NT2/D1 (cell line): ENCODE results near the gene PCSK7.

Experiments used
- DNase-seq: peaks from one replicate; pipeline ENCODE4 v3.0.0-alpha.2; 2011; ENCODE audit warnings: low read depth, low spot score
- H3K27me3 ChIP-seq: 2 replicates; pipeline ENCODE4 v1.6.0; 2011; ENCODE audit warnings: mild to moderate bottlenecking; ENCODE audit not compliant: insufficient read length, insufficient read depth
- H3K36me3 ChIP-seq: 2 replicates; pipeline ENCODE4 v1.6.1; 2011; ENCODE audit warnings: mild to moderate bottlenecking, low read length, mixed read lengths; ENCODE audit not compliant: insufficient read depth, insufficient read length
- H3K4me1 ChIP-seq: 2 replicates; pipeline ENCODE4 v1.5.1; 2011; ENCODE audit not compliant: insufficient read depth, insufficient read length
- H3K4me3 ChIP-seq: 2 replicates; pipeline ENCODE4 v1.5.1; 2011; ENCODE audit warnings: low read depth; ENCODE audit not compliant: insufficient read length
- H3K9ac ChIP-seq: 2 replicates; pipeline ENCODE4 v1.6.0; 2011; ENCODE audit warnings: low read depth; ENCODE audit not compliant: insufficient read length
- H3K9me3 ChIP-seq: 2 replicates; pipeline ENCODE4 v1.5.1; 2011; ENCODE audit warnings: mild to moderate bottlenecking, low read length; ENCODE audit not compliant: insufficient read depth
- SUZ12 ChIP-seq: IDR thresholded peaks from 2 replicates; pipeline ENCODE4 v1.6.1; 2011; ENCODE audit not compliant: insufficient read length, insufficient read depth; ENCODE audit errors: extremely low read depth
- YY1 ChIP-seq: IDR thresholded peaks from 2 replicates; pipeline ENCODE4 v1.6.1; 2011; ENCODE audit not compliant: insufficient read length, insufficient read depth
- ZNF274 ChIP-seq: IDR thresholded peaks from 2 replicates; pipeline ENCODE4 v1.6.1; 2011; ENCODE audit warnings: mild to moderate bottlenecking, low read depth, low read length

Gene PCSK7

GRCh38 chr11:117230286-117230961 is 1.4 kb downstream of the PCSK7 start:
- Histone ChIP-seq H3K36me3 (peaks cover 44% of the 10 kb centered on the region), H3K9me3 (no peaks in the 10 kb centered on the region), H3K4me1 (peaks cover 5% of the 10 kb centered on the region), H3K27me3 (no peaks in the 10 kb centered on the region), H3K4me3 (no peak overlapping the region), H3K9ac (no peak overlapping the region)
- DNase-seq = no peak
- no peak for TF ChIP-seq YY1
- TF ChIP-seq ZNF274 = no peak
- TF ChIP-seq SUZ12 = no peak

- H3K9me3 ChIP-seq = no peaks in the 10 kb centered on the region
- H3K36me3 ChIP-seq = peaks cover 47% of the 10 kb centered on the region
- H3K9ac ChIP-seq = no peak overlapping the region
- TF ChIP-seq ZNF274 (no peak), YY1 (no peak), SUZ12 (no peak)
- no peaks in the 10 kb centered on the region for H3K27me3 ChIP-seq
- DNase-seq = no peak
- H3K4me1 ChIP-seq = peaks cover 5% of the 10 kb centered on the region
- H3K4me3 ChIP-seq = no peak overlapping the region
Measured at GRCh38 chr11:117229931-117230285, 2.0 kb downstream of the PCSK7 start.

DNA sequence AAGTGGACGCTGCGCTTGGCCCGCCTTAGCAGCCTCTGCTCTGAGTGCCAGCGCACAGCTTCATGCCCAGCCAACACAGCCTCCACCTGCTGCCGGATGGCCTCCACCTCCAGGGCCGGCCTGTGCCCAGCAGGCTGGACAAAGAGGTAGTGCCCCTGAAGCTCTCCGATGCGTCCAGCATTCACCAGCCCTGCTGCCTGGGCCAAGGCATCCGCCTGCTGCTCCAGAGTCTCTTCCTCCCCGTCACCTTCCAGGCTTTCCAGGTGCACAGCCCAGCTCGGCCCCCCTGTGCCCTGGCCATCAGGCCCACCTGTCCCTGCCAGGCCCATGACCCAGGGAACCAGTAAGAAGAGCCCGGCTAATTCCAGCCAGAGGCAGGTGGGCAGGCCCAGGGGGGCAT is 2.5 kb downstream of the PCSK7 start:
- Histone ChIP-seq H3K9ac (no peak overlapping the region), H3K27me3 (no peaks in the 10 kb centered on the region), H3K9me3 (no peaks in the 10 kb centered on the region), H3K4me1 (peaks cover 5% of the 10 kb centered on the region), H3K4me3 (no peak overlapping the region), H3K36me3 (peaks cover 50% of the 10 kb centered on the region)
- no peak for DNase-seq
- TF ChIP-seq SUZ12 (no peak), ZNF274 (no peak), YY1 (no peak)

- H3K36me3 ChIP-seq = peaks cover 63% of the 10 kb centered on the region
- TF ChIP-seq YY1 (no peak), SUZ12 (no peak), ZNF274 (no peak)
- no peak for DNase-seq
Measured at GRCh38 chr11:117228091-117228490, 3.8 kb downstream of the PCSK7 start.

GRCh38 chr11:117226388-117227385 is 5.2 kb downstream of the PCSK7 start:
- TF ChIP-seq YY1 = no peak
- TF ChIP-seq SUZ12 = no peak
- no peak for TF ChIP-seq ZNF274
- Histone ChIP-seq H3K9ac (no peak overlapping the region), H3K9me3 (no peaks in the 10 kb centered on the region), H3K4me1 (peaks cover 9% of the 10 kb centered on the region), H3K27me3 (no peaks in the 10 kb centered on the region), H3K4me3 (no peak overlapping the region), H3K36me3 (peaks cover 76% of the 10 kb centered on the region)
- DNase-seq = peak; percentile 64

More at GRCh38 chr11:117228091-117228490, 3.8 kb downstream of the PCSK7 start:
- Histone ChIP-seq H3K9ac (no peak overlapping the region), H3K27me3 (no peaks in the 10 kb centered on the region), H3K4me3 (no peak overlapping the region), H3K9me3 (no peaks in the 10 kb centered on the region), H3K4me1 (peaks cover 5% of the 10 kb centered on the region)

DNA sequence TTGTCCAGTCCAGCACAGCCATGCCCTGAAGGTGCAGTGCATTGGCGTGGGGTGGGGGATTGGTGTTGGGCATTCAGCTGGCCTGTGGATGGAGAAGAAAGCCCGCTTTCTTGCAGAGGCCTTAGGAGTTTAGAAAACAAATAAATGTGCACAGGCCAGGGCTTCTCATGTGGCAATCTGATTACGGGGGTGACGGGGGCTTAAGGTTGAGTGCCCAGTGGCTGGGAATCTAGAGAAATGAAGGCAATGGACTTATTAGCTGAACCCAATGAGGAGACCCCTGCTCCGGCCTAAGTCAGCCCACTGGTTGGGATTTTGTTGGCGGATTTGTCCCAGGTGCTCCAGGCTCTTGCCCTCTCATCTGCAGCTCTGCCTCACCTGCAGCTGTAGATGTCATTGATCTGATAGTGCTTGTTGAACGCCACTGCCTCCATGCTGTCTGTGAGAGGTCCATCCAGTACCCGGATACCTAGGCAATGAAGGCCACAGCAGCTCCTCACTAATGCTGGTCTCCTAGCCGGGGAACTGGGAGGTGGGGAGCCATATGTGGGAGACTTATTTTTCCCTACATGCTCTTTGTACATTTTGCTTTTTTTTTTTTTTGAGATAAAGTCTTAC is 6.2 kb downstream of the PCSK7 start:
- Histone ChIP-seq H3K27me3 (no peaks in the 10 kb centered on the region), H3K36me3 (peaks cover 86% of the 10 kb centered on the region), H3K4me1 (peaks cover 10% of the 10 kb centered on the region), H3K4me3 (no peak overlapping the region), H3K9ac (no peak overlapping the region), H3K9me3 (no peaks in the 10 kb centered on the region)
- TF ChIP-seq YY1 (no peak), SUZ12 (no peak), ZNF274 (no peak)
- no peak for DNase-seq
